ENCODE results near the gene UPK3A. TPM values are rescaled to one million over a fixed set of nuclear protein-coding genes. Genes with fewer than 3 reads are reported as not detected.

UPK3A gene
- total and polyA plus RNA-seq, 2 of the 8 experiments (the other 6 are each of a cell fraction or from before 2014, with no cell fraction given), result 0.35 to 1.7 TPM

DNA sequence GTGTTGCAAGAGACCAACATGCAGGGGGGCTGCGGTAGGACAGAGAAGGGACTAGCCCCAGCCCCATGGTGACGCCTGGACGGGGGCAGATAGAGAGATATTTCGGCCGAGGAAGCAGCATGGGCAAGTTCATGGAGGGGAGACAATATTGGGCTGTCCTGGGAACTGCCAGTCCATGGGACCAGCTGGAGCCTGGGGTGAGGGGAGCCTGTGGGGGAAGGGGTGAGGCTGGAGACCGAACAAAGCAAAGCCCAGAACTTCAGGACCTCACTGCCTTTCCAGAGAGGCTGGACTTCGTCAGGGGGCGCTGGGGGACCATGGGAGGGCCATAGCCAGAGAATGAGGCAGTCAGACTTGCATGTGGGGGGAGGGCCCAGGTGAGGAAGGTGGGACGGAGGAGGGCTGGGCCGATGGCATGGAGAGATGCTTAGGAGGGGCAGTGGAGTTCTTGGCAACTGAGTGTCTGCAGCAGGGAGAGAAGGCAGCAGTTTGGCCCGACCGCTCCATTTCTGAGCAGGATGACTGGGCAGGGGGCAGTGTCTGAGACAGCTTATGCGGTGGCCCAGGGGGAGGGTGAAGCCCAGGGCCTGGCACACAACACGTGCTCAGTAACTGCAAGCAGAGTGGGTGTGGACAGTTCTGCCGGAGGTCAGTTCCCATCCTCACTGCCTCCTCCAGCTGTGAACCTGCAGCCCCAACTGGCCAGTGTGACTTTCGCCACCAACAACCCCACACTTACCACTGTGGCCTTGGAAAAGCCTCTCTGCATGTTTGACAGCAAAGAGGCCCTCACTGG is 712 bp downstream of the UPK3A start:
- Histone ChIP-seq H2BK20ac (ENCODE audit: low read length) (no peak overlapping the region), H3K4me1 (replicated peaks in 1 of 4; ENCODE audit: control insufficient read depth in 3 of 4, insufficient read depth in 4 of 4, low read length in 3 of 4) (peaks cover 0 to 19% (median 10%) of the 10 kb centered on the region in 4 experiments; a peak in 6 of 7 replicates), H3K4ac (replicated peaks; ENCODE audit: insufficient read length, low read depth, low read length) (peak overlapping the region; percentile 49), H2BK120ac (replicated peaks; ENCODE audit: low read depth, low read length) (no peak overlapping the region), H3K27me3 (replicated peaks in 1 of 4; ENCODE audit: control insufficient read depth in 3 of 4, extremely low read depth in 1 of 4, insufficient read depth in 3 of 4, low read length in 3 of 4) (peaks cover 0 to 11% (median 3%) of the 10 kb centered on the region in 4 experiments; a peak in 5 of 7 replicates), H2BK5ac (ENCODE audit: low read depth, low read length) (no peak overlapping the region), H3K27ac (ENCODE audit: low read depth, low read length) (no peak overlapping the region), H3K36me3 (ENCODE audit: control insufficient read depth in 2 of 4, insufficient read depth in 4 of 4, low read length in 3 of 4) (no peaks in the 10 kb centered on the region), H3K4me3 (ENCODE audit: extremely low read depth in 1 of 4, insufficient read depth in 2 of 4, low read depth in 3 of 4, low read length in 4 of 4) (peak overlapping the region; percentile 43 to 69 (median 60)), H3K14ac (ENCODE audit: insufficient read length) (no peak overlapping the region), H3K56ac (replicated peaks; ENCODE audit: insufficient read length, low read depth, low read length) (no peak overlapping the region), H2AK5ac (ENCODE audit: low read depth, low read length) (no peak overlapping the region), H3K79me2 (ENCODE audit: control insufficient read depth in 1 of 2, insufficient read depth in 2 of 2, low read length in 2 of 2) (no peaks in the 10 kb centered on the region), H3K79me1 (ENCODE audit: low read depth, low read length) (peaks cover 2% of the 10 kb centered on the region; the same call in 1 of the 2 replicates), H4K91ac (replicated peaks; ENCODE audit: insufficient read length, low read length) (no peak overlapping the region), H4K8ac (ENCODE audit: extremely low read depth, insufficient read depth, low read length) (peak overlapping the region; percentile 11; the same call in 1 of the 2 replicates), H3K9me3 (ENCODE audit: insufficient read depth in 2 of 2, low read depth in 1 of 2, low read length in 1 of 2) (no peaks in the 10 kb centered on the region), H3K23me2 (ENCODE audit: low read depth, low read length) (peaks cover 9% of the 10 kb centered on the region), H2BK15ac (ENCODE audit: low read length) (peak overlapping the region; percentile 0; the same call in 1 of the 2 replicates), H2BK12ac (ENCODE audit: low read depth, low read length) (peak overlapping the region; percentile 62; the same call in 1 of the 2 replicates), H2AFZ (ENCODE audit: low read length) (peak overlapping the region; percentile 44; the same call in 1 of the 2 replicates), H3K4me2 (ENCODE audit: insufficient read depth in 1 of 2, low read depth in 2 of 2, low read length in 2 of 2) (peak overlapping the region; percentile 64 to 99), H4K5ac (ENCODE audit: insufficient read length, low read depth, low read length) (no peak overlapping the region), H3K9ac (replicated peaks in 1 of 4; ENCODE audit: extremely low read depth in 1 of 4, low read depth in 3 of 4, low read length in 3 of 4) (peak overlapping the region in 1 of 4 experiments; percentile 8; a peak in 1 of 7 replicates), H4K20me1 (replicated peaks in 1 of 2; ENCODE audit: control insufficient read depth in 1 of 2, insufficient read depth in 2 of 2, low read length in 2 of 2) (peaks cover 0 to 2% of the 10 kb centered on the region in 2 experiments), H3K23ac (ENCODE audit: insufficient read length) (no peak overlapping the region), H3K18ac (ENCODE audit: extremely low read depth, low read length) (peak overlapping the region; percentile 85; the same call in 1 of the 2 replicates)
- FAIRE-seq (no peak), DNase-seq (ENCODE audit: low read depth in 1 of 2, low spot score in 2 of 2) (peak in 1 of 2 experiments; percentile 73)
- CTCF ChIA-PET (ENCODE audit: partially characterized antibody), result interaction anchor here (0.7 to 2.2 kb wide), 9 partner anchors 9 to 151 kb away, joined by 3 to 9 read pairs (median 5); no protein-coding TSS in a partner anchor
- 27% methylated on average over 15 of the region's 16 CpGs; no CpG with 5 or more reads in 1 of the 2 experiments for WGBS, 2 experiments (ENCODE audit: extremely low coverage in 1 of 2, insufficient coverage in 1 of 2, insufficient read length in 1 of 2, insufficient replicate concordance in 2 of 2, low coverage in 1 of 2, low lambda C conversion rate in 2 of 2, missing lambda C conversion rate in 1 of 2)
- POLR2A ChIA-PET (ENCODE audit: partially characterized antibody), result no interaction called here
- TF ChIP-seq KDM4A (IDR thresholded peaks at IDR 0.05; ENCODE audit: low read depth, low read length, severe bottlenecking), result no peak
- no peak for TF ChIP-seq POLR2A (IDR thresholded peaks at IDR 0.05; ENCODE audit: control extremely low read depth in 1 of 2, low read depth in 2 of 2, low read length in 2 of 2)
- TF ChIP-seq TEAD4 (IDR thresholded peaks at IDR 0.05; ENCODE audit: low read depth, low read length), result no peak
- TF ChIP-seq JUN (IDR thresholded peaks at IDR 0.05; ENCODE audit: low read depth, low read length), result no peak
- peak; percentile 74 to 76 for TF ChIP-seq RAD21 (IDR thresholded peaks at IDR 0.05 in 1 of 2, conservative IDR thresholded peaks at IDR 0.05 in 1 of 2; ENCODE audit: low read depth in 2 of 2, low read length in 2 of 2)
- 0 out of 2 replicates have a peak, but pooled peaks have one; percentile 10 for TF ChIP-seq PHF8 (conservative IDR thresholded peaks at IDR 0.05; ENCODE audit: low read depth, low read length)
- TF ChIP-seq SP1 (IDR thresholded peaks at IDR 0.05; ENCODE audit: low read depth, low read length), result no peak
- TF ChIP-seq, protein P1, sequence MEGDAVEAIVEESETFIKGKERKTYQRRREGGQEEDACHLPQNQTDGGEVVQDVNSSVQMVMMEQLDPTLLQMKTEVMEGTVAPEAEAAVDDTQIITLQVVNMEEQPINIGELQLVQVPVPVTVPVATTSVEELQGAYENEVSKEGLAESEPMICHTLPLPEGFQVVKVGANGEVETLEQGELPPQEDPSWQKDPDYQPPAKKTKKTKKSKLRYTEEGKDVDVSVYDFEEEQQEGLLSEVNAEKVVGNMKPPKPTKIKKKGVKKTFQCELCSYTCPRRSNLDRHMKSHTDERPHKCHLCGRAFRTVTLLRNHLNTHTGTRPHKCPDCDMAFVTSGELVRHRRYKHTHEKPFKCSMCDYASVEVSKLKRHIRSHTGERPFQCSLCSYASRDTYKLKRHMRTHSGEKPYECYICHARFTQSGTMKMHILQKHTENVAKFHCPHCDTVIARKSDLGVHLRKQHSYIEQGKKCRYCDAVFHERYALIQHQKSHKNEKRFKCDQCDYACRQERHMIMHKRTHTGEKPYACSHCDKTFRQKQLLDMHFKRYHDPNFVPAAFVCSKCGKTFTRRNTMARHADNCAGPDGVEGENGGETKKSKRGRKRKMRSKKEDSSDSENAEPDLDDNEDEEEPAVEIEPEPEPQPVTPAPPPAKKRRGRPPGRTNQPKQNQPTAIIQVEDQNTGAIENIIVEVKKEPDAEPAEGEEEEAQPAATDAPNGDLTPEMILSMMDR (IDR thresholded peaks at IDR 0.05; ENCODE audit: control extremely low read depth in 1 of 3, insufficient read depth in 1 of 3, low read depth in 1 of 3, low read length in 3 of 3), result peak; percentile 52 to 54 (median 54)
